IMR-90 (cell line): ENCODE measurements around the gene PRR5L.

ENCODE experiments used
- CEBPB ChIP-seq: IDR thresholded peaks from 2 replicates; pipeline ENCODE4 v1.6.1; 2012; ENCODE audit warnings: low read depth, low read length, improper control_type of control experiment
- ELK1 ChIP-seq: fragments of 150-350 bp; IDR thresholded peaks from 2 replicates; pipeline ENCODE4 v1.6.1; 2016; ENCODE audit warnings: low read depth, mild to moderate bottlenecking, low read length, moderate library complexity, borderline replicate concordance
- MAFK ChIP-seq: IDR thresholded peaks from 2 replicates; pipeline ENCODE4 v1.6.1; 2012; ENCODE audit warnings: low read depth, low read length, improper control_type of control experiment
- MAZ ChIP-seq: IDR thresholded peaks from 2 replicates; pipeline ENCODE4 v1.6.1; 2012; ENCODE audit warnings: low read depth, mild to moderate bottlenecking, low read length, improper control_type of control experiment, moderate library complexity, borderline replicate concordance
- MXI1 ChIP-seq: IDR thresholded peaks from 2 replicates; pipeline ENCODE4 v1.6.1; 2012; ENCODE audit warnings: low read depth, mild to moderate bottlenecking, low read length, moderate library complexity, borderline replicate concordance
- POLR2A ChIP-seq: IDR thresholded peaks from 2 replicates; pipeline ENCODE4 v1.6.1; 2012; ENCODE audit warnings: mild to moderate bottlenecking, low read depth, low read length
- RAD21 ChIP-seq: IDR thresholded peaks from 2 replicates; pipeline ENCODE4 v1.6.1; 2012; ENCODE audit warnings: low read length, improper control_type of control experiment
- RFX5 ChIP-seq: IDR thresholded peaks from 2 replicates; pipeline ENCODE4 v1.8.0; 2012; ENCODE audit warnings: low read depth, mild to moderate bottlenecking, low read length, moderate library complexity
- TF ChIP-seq, protein P1 (sequence below): conservative IDR thresholded peaks from 2 replicates; pipeline ENCODE4 v1.5.1; 2012; ENCODE audit warnings: mild to moderate bottlenecking, low read depth, low read length, improper control_type of control experiment

- TF ChIP-seq RAD21 (no peak), CEBPB (no peak), RFX5 (no peak), MAZ (no peak), POLR2A (no peak), MXI1 (no peak), MAFK (no peak), ELK1 (no peak)
- TF ChIP-seq, protein P1, sequence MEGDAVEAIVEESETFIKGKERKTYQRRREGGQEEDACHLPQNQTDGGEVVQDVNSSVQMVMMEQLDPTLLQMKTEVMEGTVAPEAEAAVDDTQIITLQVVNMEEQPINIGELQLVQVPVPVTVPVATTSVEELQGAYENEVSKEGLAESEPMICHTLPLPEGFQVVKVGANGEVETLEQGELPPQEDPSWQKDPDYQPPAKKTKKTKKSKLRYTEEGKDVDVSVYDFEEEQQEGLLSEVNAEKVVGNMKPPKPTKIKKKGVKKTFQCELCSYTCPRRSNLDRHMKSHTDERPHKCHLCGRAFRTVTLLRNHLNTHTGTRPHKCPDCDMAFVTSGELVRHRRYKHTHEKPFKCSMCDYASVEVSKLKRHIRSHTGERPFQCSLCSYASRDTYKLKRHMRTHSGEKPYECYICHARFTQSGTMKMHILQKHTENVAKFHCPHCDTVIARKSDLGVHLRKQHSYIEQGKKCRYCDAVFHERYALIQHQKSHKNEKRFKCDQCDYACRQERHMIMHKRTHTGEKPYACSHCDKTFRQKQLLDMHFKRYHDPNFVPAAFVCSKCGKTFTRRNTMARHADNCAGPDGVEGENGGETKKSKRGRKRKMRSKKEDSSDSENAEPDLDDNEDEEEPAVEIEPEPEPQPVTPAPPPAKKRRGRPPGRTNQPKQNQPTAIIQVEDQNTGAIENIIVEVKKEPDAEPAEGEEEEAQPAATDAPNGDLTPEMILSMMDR: no peak
Measured at GRCh38 chr11:36459046-36459445, 163.0 kb downstream of the PRR5L start.
